ENCODE results near the gene B3GAT1. TPM values are rescaled to one million over a fixed set of nuclear protein-coding genes. Genes with fewer than 3 reads are reported as not detected.

The B3GAT1 gene
- total and polyA plus RNA-seq, 2 donors (not counting 1 experiment from before 2014, with no cell fraction given) = 0.06 TPM; not detected in 1

GRCh38 chr11:134413043-134413825 is 1.2 kb upstream of the B3GAT1 start:
- ChIA-PET POLR2A (no interaction called here), CTCF (no interaction called here)
- H3K27ac Mint-ChIP-seq = no peak overlapping the region
- peaks cover 29% of the 10 kb centered on the region for H3K4me1 Mint-ChIP-seq
- TF ChIP-seq EZH2 (IDR thresholded peaks at IDR 0.05; ENCODE audit: borderline replicate concordance, insufficient read depth, low read depth, low read length, poor library complexity, severe bottlenecking) (no peak), CTCF (IDR thresholded peaks at IDR 0.05) (no peak)
- no peak for ATAC-seq (ENCODE audit: low read depth)
- H3K4me2 ChIP-seq (replicated peaks; ENCODE audit: low read depth, low read length, poor library complexity, severe bottlenecking) = peak overlapping the region; percentile 57
- H3K9me3 ChIP-seq (ENCODE audit: control extremely low read depth in 1 of 3, control insufficient read depth in 2 of 3, insufficient read depth in 1 of 3, low read length in 2 of 3) = peaks cover 0 to 9% (median 0%) of the 10 kb centered on the region in 3 donors
- no peaks in the 10 kb centered on the region for H3K9me3 Mint-ChIP-seq (ENCODE audit: insufficient read depth)
- no peak overlapping the region for H3K4me3 ChIP-seq (ENCODE audit: control extremely low read depth in 1 of 5, extremely low read depth in 1 of 5, insufficient read depth in 1 of 5, low read depth in 2 of 5, low read length in 4 of 5)
- 9% methylated on average over 19 of the region's 22 CpGs for WGBS (ENCODE audit: insufficient coverage)
- H3K4me3 Mint-ChIP-seq = peak overlapping the region; percentile 62
- no peak overlapping the region for H3K27ac ChIP-seq (ENCODE audit: low read length in 2 of 2)
- no peaks in the 10 kb centered on the region for H3K36me3 ChIP-seq (replicated peaks in 1 of 2; ENCODE audit: control extremely low read depth in 1 of 2, control insufficient read depth in 1 of 2, extremely low read depth in 1 of 2, insufficient read depth in 2 of 2, low read length in 1 of 2)
- peaks cover 0 to 48% (median 18%) of the 10 kb centered on the region in 4 experiments for H3K27me3 ChIP-seq (replicated peaks in 1 of 4; ENCODE audit: control extremely low read depth in 1 of 4, control insufficient read depth in 3 of 4, insufficient read depth in 4 of 4, low read length in 3 of 4)
- H2AFZ ChIP-seq (ENCODE audit: insufficient read depth, low read depth, low read length, poor library complexity, severe bottlenecking) = no peak overlapping the region
- DNase-seq = no peak
- intact Hi-C loops (cut with micrococcal nuclease) = no loop called here
- H3K9ac ChIP-seq (ENCODE audit: low read length) = no peak overlapping the region
- no peaks in the 10 kb centered on the region for H4K20me1 ChIP-seq (ENCODE audit: control insufficient read depth, insufficient read depth, low read length, poor library complexity, severe bottlenecking)
- no peaks in the 10 kb centered on the region for H3K79me2 ChIP-seq (ENCODE audit: control insufficient read depth, insufficient read depth, low read length)
- peaks cover 53% of the 10 kb centered on the region for H3K27me3 Mint-ChIP-seq
- peaks cover 15 to 24% of the 10 kb centered on the region in 2 donors for H3K4me1 ChIP-seq (ENCODE audit: control insufficient read depth in 2 of 2, insufficient read depth in 2 of 2, low read length in 2 of 2)

- Histone ChIP-seq H3K4me3 (ENCODE audit: control extremely low read depth in 1 of 5, extremely low read depth in 1 of 5, insufficient read depth in 1 of 5, low read depth in 2 of 5, low read length in 4 of 5) (no peak overlapping the region), H4K20me1 (ENCODE audit: control insufficient read depth, insufficient read depth, low read length, poor library complexity, severe bottlenecking) (no peaks in the 10 kb centered on the region), H3K79me2 (ENCODE audit: control insufficient read depth, insufficient read depth, low read length) (no peaks in the 10 kb centered on the region), H3K9ac (ENCODE audit: low read length) (peak overlapping the region; percentile 19), H3K27me3 (replicated peaks in 1 of 4; ENCODE audit: control extremely low read depth in 1 of 4, control insufficient read depth in 3 of 4, insufficient read depth in 4 of 4, low read length in 3 of 4) (peaks cover 0 to 46% (median 18%) of the 10 kb centered on the region in 4 experiments), H3K4me1 (ENCODE audit: control insufficient read depth in 2 of 2, insufficient read depth in 2 of 2, low read length in 2 of 2) (peaks cover 15 to 24% of the 10 kb centered on the region in 2 donors), H3K9me3 (ENCODE audit: control extremely low read depth in 1 of 3, control insufficient read depth in 2 of 3, insufficient read depth in 1 of 3, low read length in 2 of 3) (peaks cover 0 to 9% (median 0%) of the 10 kb centered on the region in 3 donors), H2AFZ (ENCODE audit: insufficient read depth, low read depth, low read length, poor library complexity, severe bottlenecking) (no peak overlapping the region), H3K27ac (ENCODE audit: low read length in 2 of 2) (no peak overlapping the region), H3K4me2 (replicated peaks; ENCODE audit: low read depth, low read length, poor library complexity, severe bottlenecking) (peak overlapping the region; percentile 65), H3K36me3 (replicated peaks in 1 of 2; ENCODE audit: control extremely low read depth in 1 of 2, control insufficient read depth in 1 of 2, extremely low read depth in 1 of 2, insufficient read depth in 2 of 2, low read length in 1 of 2) (no peaks in the 10 kb centered on the region)
- Mint-ChIP-seq H3K27ac (no peak overlapping the region), H3K4me1 (peaks cover 29% of the 10 kb centered on the region), H3K27me3 (peaks cover 53% of the 10 kb centered on the region), H3K4me3 (peak overlapping the region; percentile 40), H3K9me3 (ENCODE audit: insufficient read depth) (no peaks in the 10 kb centered on the region)
- ATAC-seq (ENCODE audit: low read depth) = no peak
- CTCF ChIA-PET = no interaction called here
- 100% methylated on average over 3 of the region's 5 CpGs for WGBS (ENCODE audit: insufficient coverage)
- POLR2A ChIA-PET = no interaction called here
- no peak for DNase-seq
- intact Hi-C loops (cut with micrococcal nuclease) = no loop called here
- TF ChIP-seq EZH2 (IDR thresholded peaks at IDR 0.05; ENCODE audit: borderline replicate concordance, insufficient read depth, low read depth, low read length, poor library complexity, severe bottlenecking) = no peak
- no peak for TF ChIP-seq CTCF (IDR thresholded peaks at IDR 0.05)
Measured at GRCh38 chr11:134410766-134411165, 1.3 kb downstream of the B3GAT1 start.

Measured in B cell (primary cell).